PC-9 (cell line): Measurements from ENCODE around the gene MAMLD1. TPM values are rescaled to one million over a fixed set of nuclear protein-coding genes. Genes with fewer than 3 reads are reported as not detected.

Source experiments
- BruUV-seq: library from RNA; stranded (reverse); fragments of 400-500 nt; replicated peaks from 2 replicates; lab custom pipeline; 2021; lab: Mats Ljungman, UMichigan
- CTCF ChIA-PET: fragments of 300-600 bp; sonication (Branson Sonifier 250); formaldehyde crosslinking; loops from one replicate; lab custom pipeline; 2022; ENCODE audit warnings: antibody characterized with exemption; lab: Charles Lee
- POLR2A ChIA-PET: fragments of 300-600 bp; sonication (Branson Sonifier 250); formaldehyde crosslinking; loops from one replicate; lab custom pipeline; 2022; ENCODE audit warnings: antibody characterized with exemption; ENCODE audit not compliant: unreplicated experiment; lab: Charles Lee
- DNase-seq, 2 experiments: peaks; one replicate each; pipeline versions ENCODE4 v3.0.0 to v3.0.0-alpha.2; 2015 to 2022; ENCODE audit warnings: mixed read lengths in 1 of 2
- H2AFZ ChIP-seq: fragments of 200-600 bp; sonication (generic); 2 replicates; pipeline ENCODE4 v1.8.1; 2017; ENCODE audit warnings: antibody characterized with exemption
- H3F3A ChIP-seq: fragments of 200-600 bp; sonication (generic); 2 replicates; pipeline ENCODE4 v1.8.1; 2017; ENCODE audit warnings: antibody characterized with exemption, mild to moderate bottlenecking, low read depth; ENCODE audit not compliant: insufficient read depth
- H3K27ac ChIP-seq: fragments of 200-600 bp; sonication (generic); 2 replicates; pipeline ENCODE4 v1.6.1; 2016; ENCODE audit warnings: mixed run types
- H3K27me3 ChIP-seq: fragments of 200-600 bp; sonication (generic); 2 replicates; pipeline ENCODE4 v1.6.1; 2016; ENCODE audit warnings: low read depth, mixed run types; ENCODE audit not compliant: insufficient read depth
- H3K36me3 ChIP-seq: fragments of 200-600 bp; sonication (generic); 2 replicates; pipeline ENCODE4 v1.6.1; 2016; ENCODE audit warnings: low read depth, mixed run types
- H3K4me1 ChIP-seq: fragments of 200-600 bp; sonication (generic); replicated peaks from 2 replicates; pipeline ENCODE4 v1.6.1; 2016; ENCODE audit warnings: mixed run types; ENCODE audit not compliant: insufficient read depth
- H3K4me2 ChIP-seq: fragments of 200-600 bp; sonication (generic); 2 replicates; pipeline ENCODE4 v1.6.1; 2017; ENCODE audit warnings: mixed run types
- H3K4me3 ChIP-seq: fragments of 200-600 bp; sonication (generic); 2 replicates; pipeline ENCODE4 v1.6.1; 2016; ENCODE audit warnings: mixed run types
- H3K79me2 ChIP-seq: fragments of 200-600 bp; sonication (generic); 2 replicates; pipeline ENCODE4 v1.6.1; 2017; ENCODE audit warnings: low read depth, mixed run types
- H3K9me2 ChIP-seq: fragments of 200-600 bp; sonication (generic); 2 replicates; pipeline ENCODE4 v1.8.1; 2017; ENCODE audit warnings: mild to moderate bottlenecking; ENCODE audit not compliant: insufficient read depth
- H3K9me3 ChIP-seq: fragments of 200-600 bp; sonication (generic); 2 replicates; pipeline ENCODE4 v1.8.1; 2016; ENCODE audit warnings: low read depth; ENCODE audit not compliant: insufficient read depth
- H4K20me1 ChIP-seq: fragments of 200-600 bp; sonication (generic); 2 replicates; pipeline ENCODE4 v1.8.1; 2017; ENCODE audit not compliant: insufficient read depth
- CTCF ChIP-seq: fragments of 200-600 bp; sonication (generic); conservative IDR thresholded peaks from 2 replicates; pipeline ENCODE4 v1.6.1; 2017; ENCODE audit warnings: mixed run types, antibody characterized with exemption, mild to moderate bottlenecking, moderate library complexity
- EZH2 ChIP-seq: fragments of 200-600 bp; sonication (generic); IDR thresholded peaks from 2 replicates; pipeline ENCODE4 v1.8.0; 2017; ENCODE audit warnings: antibody characterized with exemption, low read depth
- intact Hi-C: fragments of 100-400 bp; cut with micrococcal nuclease; formaldehyde crosslinking; loops from one replicate; pipeline ENCODE4 v1.10.0; 2022; ENCODE audit not compliant: unreplicated experiment
- total RNA-seq: library from RNA; stranded (reverse); gene quantifications from 2 replicates; pipeline ENCODE4 v1.2.3, GENCODE V29; 2021

The MAMLD1 gene
- total RNA-seq, 1 experiment from 2014 or later: 2.5 TPM

- TF ChIP-seq CTCF (no peak), EZH2 (no peak)
- H2AFZ ChIP-seq: no peak overlapping the region
These were observed 9.6 kb downstream of the MAMLD1 start for GRCh38 chrX:150372756-150373155.

GRCh38 chrX:150375243-150375770, 12.2 kb downstream of the MAMLD1 start:
- Histone ChIP-seq H2AFZ (no peak overlapping the region), H3K4me3 (no peak overlapping the region), H3K27me3 (no peaks in the 10 kb centered on the region), H3K79me2 (no peaks in the 10 kb centered on the region), H3K4me1 (no peaks in the 10 kb centered on the region), H3K4me2 (no peak overlapping the region), H4K20me1 (no peaks in the 10 kb centered on the region), H3K27ac (no peak overlapping the region), H3F3A (no peaks in the 10 kb centered on the region), H3K9me2 (no peaks in the 10 kb centered on the region), H3K9me3 (no peaks in the 10 kb centered on the region), H3K36me3 (no peaks in the 10 kb centered on the region)
- ChIA-PET POLR2A (no interaction called here), CTCF (no interaction called here)
- BruUV-seq: no TSS peak
- TF ChIP-seq CTCF: no peak
- TF ChIP-seq EZH2: no peak
- no peak for DNase-seq
- intact Hi-C loops: no loop called here

More at GRCh38 chrX:150372756-150373155, 9.6 kb downstream of the MAMLD1 start:
- DNase-seq: no peak
- no peaks in the 10 kb centered on the region for H3F3A ChIP-seq
- H3K9me3 ChIP-seq: no peaks in the 10 kb centered on the region
- H3K36me3 ChIP-seq: no peaks in the 10 kb centered on the region
- no peaks in the 10 kb centered on the region for H3K4me1 ChIP-seq
- H3K4me2 ChIP-seq: no peak overlapping the region
- H3K9me2 ChIP-seq: no peaks in the 10 kb centered on the region
- BruUV-seq: no TSS peak
- H4K20me1 ChIP-seq: no peaks in the 10 kb centered on the region
- H3K27me3 ChIP-seq: no peaks in the 10 kb centered on the region
- POLR2A ChIA-PET: no interaction called here
- intact Hi-C loops: no loop called here
- no peak overlapping the region for H3K4me3 ChIP-seq
- CTCF ChIA-PET: no interaction called here
- H3K27ac ChIP-seq: no peak overlapping the region
- no peaks in the 10 kb centered on the region for H3K79me2 ChIP-seq

DNA sequence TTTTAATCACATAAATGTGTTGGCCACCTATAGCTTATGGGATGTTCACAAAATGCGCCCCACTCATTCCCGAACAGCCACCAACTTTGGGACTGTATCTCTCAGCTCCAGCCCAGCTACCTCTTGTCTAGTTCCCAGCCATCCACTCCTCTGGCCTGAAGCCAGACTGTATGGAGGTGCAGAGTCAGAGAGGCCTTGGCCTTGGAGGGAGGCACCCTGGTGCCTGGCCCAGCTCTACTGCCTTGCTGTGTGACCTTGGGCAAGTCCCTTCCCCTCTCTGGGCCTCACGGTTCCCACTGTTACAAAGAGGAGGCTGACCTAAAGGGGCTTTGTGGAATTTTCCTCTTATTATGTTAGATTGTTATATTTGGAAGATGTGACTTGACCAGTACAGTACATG, 13.9 kb downstream of the MAMLD1 start:
- no peak overlapping the region for H3K4me3 ChIP-seq
- ChIA-PET POLR2A (no interaction called here), CTCF (interaction anchor here (0.6 kb wide), 1 partner anchor 29 kb away, joined by 10 read pairs; no protein-coding TSS in a partner anchor)
- no peak overlapping the region for H3K4me2 ChIP-seq
- TF ChIP-seq EZH2: no peak
- no peak for TF ChIP-seq CTCF
- no peaks in the 10 kb centered on the region for H3K79me2 ChIP-seq
- H3K36me3 ChIP-seq: no peaks in the 10 kb centered on the region
- DNase-seq: no peak
- intact Hi-C loops: no loop called here
- no peak overlapping the region for H3K27ac ChIP-seq
- H4K20me1 ChIP-seq: no peaks in the 10 kb centered on the region
- H2AFZ ChIP-seq: no peak overlapping the region
- no peaks in the 10 kb centered on the region for H3F3A ChIP-seq
- no peaks in the 10 kb centered on the region for H3K9me3 ChIP-seq
- H3K27me3 ChIP-seq: no peaks in the 10 kb centered on the region
- H3K9me2 ChIP-seq: no peaks in the 10 kb centered on the region
- BruUV-seq: no TSS peak
- no peaks in the 10 kb centered on the region for H3K4me1 ChIP-seq
